HG03159 (cell line): ENCODE results near the gene IDI2.
A peak's percentile ranks its signal among the peaks of the same experiment; 100 is the strongest.
"Not testable (repeated sequence)": the region's sequence is repeated elsewhere in the genome, so short reads cannot be mapped to it uniquely, and the experiment has no call there.

Experiments
- ATAC-seq: cut with Tn5 transposase; IDR thresholded peaks from one replicate; pipeline ENCODE4 v1.9.1; 2021; ENCODE audit warnings: mild to moderate bottlenecking, moderate library complexity; ENCODE audit not compliant: unreplicated experiment

The IDI2 gene

GRCh38 chr10:1025683-1026082, at the start of gene IDI2:
Gene IDI2, minus strand, starts transcription at chr10:1025859. Its CDS starts 1,136 bp downstream, at chr10:1024723.
- ATAC-seq: no peak

GRCh38 chr10:1074748-1075308, 49.2 kb upstream of the IDI2 start:
- no peak for ATAC-seq

DNA sequence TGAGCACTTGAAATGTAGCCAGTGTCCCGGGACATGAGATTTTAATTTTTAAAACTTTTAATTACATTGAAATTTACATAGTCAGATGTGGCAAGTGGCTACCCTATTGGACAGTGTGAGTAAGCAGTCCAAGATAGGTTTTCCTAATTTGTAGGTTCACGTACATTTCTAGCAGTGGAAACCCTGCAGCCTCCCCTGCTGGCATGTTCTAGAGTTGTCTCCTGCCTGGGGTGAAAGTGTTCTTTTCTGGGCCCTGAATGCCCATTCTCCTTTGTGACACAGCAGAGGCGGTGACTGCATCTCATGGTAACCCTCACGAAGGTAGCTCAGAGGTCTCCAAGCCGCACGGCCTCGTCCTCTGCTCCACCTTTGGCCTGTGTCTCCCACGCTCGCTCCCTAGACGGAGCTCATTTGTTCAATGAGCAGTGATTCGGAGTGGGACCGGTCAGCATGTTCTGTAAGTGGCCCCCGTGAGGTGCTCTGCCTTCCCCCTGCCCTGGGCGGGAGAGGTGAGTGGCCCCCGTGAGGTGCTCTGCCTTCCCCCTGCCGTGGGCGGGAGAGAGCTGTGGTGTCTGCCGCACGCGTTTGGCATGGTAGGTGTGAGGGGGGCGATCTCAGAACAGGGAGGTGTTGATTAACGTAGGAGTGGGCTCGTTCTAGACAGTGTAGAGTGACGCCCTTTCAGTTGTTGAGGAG, 48.5 kb upstream of the IDI2 start:
- no peak for ATAC-seq

GRCh38 chr10:1070919-1071318, 45.3 kb upstream of the IDI2 start:
- no peak for ATAC-seq

GRCh38 chr10:1068380-1069361, 43.0 kb upstream of the IDI2 start:
- no peak for ATAC-seq

GRCh38 chr10:1066734-1067133, 41.1 kb upstream of the IDI2 start:
- ATAC-seq: not testable (repeated sequence)

DNA sequence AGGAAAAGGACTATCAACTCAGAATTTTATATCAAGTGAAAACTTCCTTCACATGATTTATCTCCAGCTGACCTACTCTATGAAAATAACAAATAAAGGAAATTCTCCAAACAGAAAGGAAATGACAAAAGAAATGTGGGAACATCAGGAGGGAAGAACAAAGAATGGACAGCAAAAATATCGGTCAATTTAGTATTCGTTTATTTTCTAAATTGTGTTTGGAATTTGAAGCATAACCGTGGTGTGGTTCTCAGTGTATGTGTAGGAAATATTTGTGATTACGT, 39.2 kb upstream of the IDI2 start:
- no peak for ATAC-seq

GRCh38 chr10:1063232-1063865, 37.7 kb upstream of the IDI2 start:
- ATAC-seq: no peak

- ATAC-seq: no peak
Observed at GRCh38 chr10:1061930-1062774, 36.5 kb upstream of the IDI2 start.

- no peak for ATAC-seq
Observed at GRCh38 chr10:1059902-1060301, 34.2 kb upstream of the IDI2 start.

GRCh38 chr10:1058017-1058416, 32.4 kb upstream of the IDI2 start:
- ATAC-seq: no peak

DNA sequence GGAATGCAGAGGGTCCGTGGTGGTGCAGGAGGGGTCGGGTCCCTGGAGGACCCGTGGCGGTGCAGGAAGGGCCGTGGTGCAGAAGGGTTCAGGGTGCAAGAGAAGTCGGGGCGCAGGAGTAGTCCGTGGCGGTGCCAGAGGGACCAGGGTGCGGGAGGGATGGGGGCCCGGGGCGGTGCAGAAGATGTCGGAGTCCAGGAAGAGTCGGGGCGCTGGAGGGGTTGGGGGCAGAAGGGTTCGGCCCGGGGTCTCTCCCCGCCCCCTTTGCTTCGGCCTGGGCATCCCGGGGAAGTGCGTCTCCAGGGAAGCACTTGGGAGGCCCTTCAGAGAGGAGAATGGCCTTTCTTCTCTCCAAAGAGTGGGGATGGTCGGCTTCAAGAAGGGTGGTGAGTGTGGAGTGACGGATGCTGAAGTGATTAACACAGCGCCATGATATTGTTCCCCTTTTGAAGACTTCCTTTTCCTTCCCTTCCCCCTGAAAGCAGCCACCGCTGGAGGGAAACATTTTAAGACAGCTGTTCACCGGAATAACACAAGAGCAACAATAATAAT, 31.5 kb upstream of the IDI2 start:
- peak; percentile 19 for ATAC-seq

DNA sequence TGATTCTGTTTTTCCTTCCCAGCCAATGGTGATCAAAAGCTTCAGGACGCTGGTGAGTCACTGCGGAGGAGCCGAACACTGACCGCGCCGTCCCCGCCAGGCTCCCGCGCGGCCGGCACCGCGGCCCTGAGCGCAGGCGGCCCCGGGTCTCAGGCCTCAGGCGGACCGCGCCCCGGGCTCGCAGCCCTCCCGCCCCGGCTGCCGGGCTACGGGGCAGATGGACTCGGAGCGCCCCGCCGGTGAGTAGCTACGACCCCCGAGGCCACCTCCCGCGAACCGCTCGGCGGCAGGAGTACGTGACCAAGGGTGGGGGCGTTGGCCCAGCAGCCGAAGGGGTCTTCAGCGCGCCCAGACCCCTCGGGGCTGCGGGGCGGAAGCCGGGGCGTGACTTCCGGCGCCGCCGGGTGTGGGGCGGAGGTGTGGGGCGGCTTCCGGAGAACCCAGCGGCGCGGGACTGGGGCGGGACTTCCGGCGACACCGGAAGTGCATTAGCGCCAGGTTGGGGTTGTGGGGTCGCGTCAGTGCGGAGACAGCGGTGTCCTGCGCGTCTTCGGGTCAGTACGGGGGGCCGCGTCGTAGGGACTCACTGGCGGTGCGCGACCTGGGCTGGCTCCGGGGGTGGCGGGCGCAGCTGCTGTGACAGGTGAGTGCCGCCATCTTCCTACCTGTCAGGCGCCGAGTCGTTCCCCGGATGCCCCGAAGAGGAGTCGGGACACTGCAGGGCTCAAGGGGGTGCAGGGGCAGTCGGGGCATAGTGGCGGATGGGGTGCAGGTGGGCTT, 30.9 kb upstream of the IDI2 start, which contains the start of gene WDR37:
Gene WDR37, plus strand, starts transcription at position 60 of the 780 bp plus-strand sequence. CDS start 15,771 bp downstream, outside the sequence.
- peak; percentile 93 for ATAC-seq

GRCh38 chr10:1054684-1055083, 29.0 kb upstream of the IDI2 start:
- ATAC-seq: no peak

GRCh38 chr10:1050554-1050953, 24.9 kb upstream of the IDI2 start:
- ATAC-seq: no peak

- ATAC-seq: no peak
Observed at GRCh38 chr10:1050145-1050544, 24.5 kb upstream of the IDI2 start.

DNA sequence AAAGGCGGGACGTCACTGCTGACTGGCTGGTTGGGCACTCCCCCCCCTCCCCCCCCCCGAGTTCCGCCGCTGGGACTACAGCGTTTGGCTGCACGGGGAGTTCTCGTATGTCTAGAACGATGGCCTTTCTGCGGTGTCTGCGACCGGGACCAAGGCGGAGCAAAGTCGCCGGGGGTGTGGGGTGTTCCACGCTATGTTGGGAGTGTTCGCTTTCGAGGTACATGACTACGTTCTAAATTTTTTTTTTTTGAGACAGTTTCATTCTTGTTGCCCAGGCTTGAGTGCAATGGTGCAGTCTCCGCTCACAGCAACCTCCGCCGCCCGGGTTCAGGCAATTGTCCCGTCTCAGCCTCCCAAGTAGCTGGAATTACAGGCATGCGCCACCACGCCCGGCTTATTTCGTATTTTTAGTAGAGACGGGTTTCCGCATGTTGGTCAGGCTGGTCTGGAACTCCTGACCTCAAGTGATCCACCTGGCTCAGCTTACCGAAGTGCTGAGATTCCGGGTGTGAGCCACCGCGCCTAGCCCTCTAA, 23.8 kb upstream of the IDI2 start:
- ATAC-seq: peak; percentile 0

GRCh38 chr10:1048732-1049424, 23.2 kb upstream of the IDI2 start, which contains the start of gene IDI1:
Gene IDI1, minus strand, starts transcription at chr10:1049119. Its CDS starts 116 bp downstream, at chr10:1049003.
- peak; percentile 82 for ATAC-seq
